RWPE2 (cell line): ENCODE data around the gene ADSS1.

Experiments used
- ATAC-seq: fragments of 200-7000 bp; cut with Tn5 transposase; 3 replicates; pipeline ENCODE4 v1.9.1; 2021; ENCODE audit warnings: low read depth
- DNase-seq: peaks from one replicate; pipeline ENCODE4 v3.0.0-alpha.2; 2020; ENCODE audit warnings: low spot score
- H3K27ac ChIP-seq: fragments of 450-650 bp; 2 replicates; pipeline ENCODE4 v1.5.1; 2017; ENCODE audit warnings: mild to moderate bottlenecking; ENCODE audit not compliant: poor library complexity, severe bottlenecking
- H3K27me3 ChIP-seq: fragments of 250-450 bp; sonication (Bioruptor Pico); 2 replicates; pipeline ENCODE4 v1.5.1; 2021; ENCODE audit warnings: mild to moderate bottlenecking, moderate library complexity; ENCODE audit not compliant: insufficient read depth, poor library complexity, severe bottlenecking
- H3K36me3 ChIP-seq: fragments of 250-450 bp; sonication (Bioruptor Pico); 2 replicates; pipeline ENCODE4 v1.5.1; 2020; ENCODE audit warnings: low read depth, mild to moderate bottlenecking, moderate library complexity
- H3K4me1 ChIP-seq: fragments of 250-450 bp; sonication (Bioruptor Pico); 2 replicates; pipeline ENCODE4 v1.5.1; 2021; ENCODE audit warnings: mild to moderate bottlenecking, moderate library complexity; ENCODE audit not compliant: insufficient read depth, poor library complexity, severe bottlenecking
- H3K4me3 ChIP-seq: fragments of 250-450 bp; sonication (Bioruptor Pico); 2 replicates; pipeline ENCODE4 v1.5.1; 2021; ENCODE audit warnings: mild to moderate bottlenecking, moderate library complexity; ENCODE audit not compliant: severe bottlenecking
- H3K9me3 ChIP-seq: fragments of 250-450 bp; sonication (Bioruptor Pico); 2 replicates; pipeline ENCODE4 v1.5.1; 2021; ENCODE audit warnings: mild to moderate bottlenecking, moderate library complexity; ENCODE audit not compliant: severe bottlenecking
- CTCF ChIP-seq: fragments of 450-650 bp; IDR thresholded peaks from one replicate; pipeline ENCODE4 v1.5.1; 2017; ENCODE audit warnings: mild to moderate bottlenecking, moderate library complexity; ENCODE audit not compliant: poor library complexity, severe bottlenecking

Gene ADSS1

GRCh38 chr14:104784218-104784568, 60.2 kb downstream of the ADSS1 start:
- no peaks in the 10 kb centered on the region for H3K4me1 ChIP-seq
- H3K36me3 ChIP-seq = peaks cover 50% of the 10 kb centered on the region
- TF ChIP-seq CTCF = no peak
- no peak for ATAC-seq
- no peak overlapping the region for H3K4me3 ChIP-seq
- H3K27me3 ChIP-seq = no peaks in the 10 kb centered on the region
- no peak overlapping the region for H3K27ac ChIP-seq
- DNase-seq = no peak
- no peaks in the 10 kb centered on the region for H3K9me3 ChIP-seq

- no peaks in the 10 kb centered on the region for H3K9me3 ChIP-seq
- no peaks in the 10 kb centered on the region for H3K4me1 ChIP-seq
- no peak overlapping the region for H3K27ac ChIP-seq
- no peak overlapping the region for H3K4me3 ChIP-seq
- DNase-seq (no peak), ATAC-seq (no peak)
- peaks cover 53% of the 10 kb centered on the region for H3K36me3 ChIP-seq
- TF ChIP-seq CTCF = no peak
- no peaks in the 10 kb centered on the region for H3K27me3 ChIP-seq
Observed at GRCh38 chr14:104784846-104785707, 61.0 kb downstream of the ADSS1 start.

GRCh38 chr14:104785708-104786080, 61.7 kb downstream of the ADSS1 start:
- TF ChIP-seq CTCF = no peak
- ATAC-seq (no peak), DNase-seq (no peak)
- Histone ChIP-seq H3K27me3 (no peaks in the 10 kb centered on the region), H3K36me3 (peaks cover 51% of the 10 kb centered on the region), H3K4me1 (no peaks in the 10 kb centered on the region), H3K4me3 (no peak overlapping the region), H3K9me3 (no peaks in the 10 kb centered on the region), H3K27ac (no peak overlapping the region)

GRCh38 chr14:104786091-104786586, 62.1 kb downstream of the ADSS1 start:
- no peaks in the 10 kb centered on the region for H3K27me3 ChIP-seq

More at GRCh38 chr14:104786091-104786586, 62.1 kb downstream of the ADSS1 start:
- Histone ChIP-seq H3K36me3 (peaks cover 51% of the 10 kb centered on the region), H3K27ac (no peak overlapping the region), H3K9me3 (no peaks in the 10 kb centered on the region), H3K4me1 (no peaks in the 10 kb centered on the region), H3K4me3 (no peak overlapping the region)
- TF ChIP-seq CTCF = no peak
- ATAC-seq (no peak), DNase-seq (no peak)
